Type B pancreatic cell (in vitro differentiated cells): ENCODE measurements around the gene MAGI1. TPM values are rescaled to one million over a fixed set of nuclear protein-coding genes. Genes with fewer than 3 reads are reported as not detected.

ENCODE experiments used
- DNase-seq: peaks from one replicate; pipeline ENCODE4 v3.0.0; 2021; ENCODE audit warnings: mixed read lengths; ENCODE audit not compliant: unreplicated experiment; ENCODE audit errors: extremely low spot score
- H3K27ac Mint-ChIP-seq: 2 replicates; pipeline ENCODE4 v1.8.0; 2021; ENCODE audit warnings: mild to moderate bottlenecking, mixed read lengths
- H3K27me3 Mint-ChIP-seq: 2 replicates; pipeline ENCODE4 v1.8.0; 2021; ENCODE audit warnings: mixed read lengths
- H3K36me3 Mint-ChIP-seq: 2 replicates; pipeline ENCODE4 v1.8.0; 2021; ENCODE audit warnings: mixed read lengths
- H3K4me1 Mint-ChIP-seq: one replicate; pipeline ENCODE4 v1.8.0; 2021; ENCODE audit warnings: mixed read lengths; ENCODE audit not compliant: unreplicated experiment
- H3K4me3 Mint-ChIP-seq: 2 replicates; pipeline ENCODE4 v1.8.0; 2021; ENCODE audit warnings: mild to moderate bottlenecking, mixed read lengths
- H3K9me3 Mint-ChIP-seq: 2 replicates; pipeline ENCODE4 v1.8.0; 2021; ENCODE audit warnings: mixed read lengths
- long read RNA-seq: library from polyadenylated mRNA; unstranded; transcript quantifications from one replicate; pipeline ENCODE4 v2.0.0, GENCODE V29; 2020
- total RNA-seq: library from RNA; stranded (reverse); gene quantifications from 2 replicates; pipeline ENCODE4 v1.2.1, GENCODE V29; 2021; ENCODE audit warnings: low replicate concordance
- TF ChIP-seq, protein P1 (sequence below): fragments of 200-600 bp; sonication (generic); conservative IDR thresholded peaks from 2 replicates; pipeline ENCODE4 v1.5.0; 2021; ENCODE audit warnings: antibody characterized with exemption, mild to moderate bottlenecking

Gene MAGI1
- 46.1 and 53.1 TPM in 2 replicates for total RNA-seq
- long read RNA-seq, partial matches to known transcripts = 2 of 12 reads
- long read RNA-seq, other reads (novel, unspliced or antisense) = 10 of 12 reads

- H3K27ac Mint-ChIP-seq = peak within 1 kb of the TSS; percentile 99
- H3K9me3 Mint-ChIP-seq = no peaks in the 10 kb centered on the region
- peak; percentile 92 for DNase-seq
- peaks cover 7% of the 10 kb centered on the region for H3K27me3 Mint-ChIP-seq
- H3K4me1 Mint-ChIP-seq = peaks cover 25% of the 10 kb centered on the region
- peak within 1 kb of the TSS; percentile 100 for H3K4me3 Mint-ChIP-seq
- H3K36me3 Mint-ChIP-seq = peaks cover 9% of the 10 kb centered on the region
- TF ChIP-seq, protein P1, sequence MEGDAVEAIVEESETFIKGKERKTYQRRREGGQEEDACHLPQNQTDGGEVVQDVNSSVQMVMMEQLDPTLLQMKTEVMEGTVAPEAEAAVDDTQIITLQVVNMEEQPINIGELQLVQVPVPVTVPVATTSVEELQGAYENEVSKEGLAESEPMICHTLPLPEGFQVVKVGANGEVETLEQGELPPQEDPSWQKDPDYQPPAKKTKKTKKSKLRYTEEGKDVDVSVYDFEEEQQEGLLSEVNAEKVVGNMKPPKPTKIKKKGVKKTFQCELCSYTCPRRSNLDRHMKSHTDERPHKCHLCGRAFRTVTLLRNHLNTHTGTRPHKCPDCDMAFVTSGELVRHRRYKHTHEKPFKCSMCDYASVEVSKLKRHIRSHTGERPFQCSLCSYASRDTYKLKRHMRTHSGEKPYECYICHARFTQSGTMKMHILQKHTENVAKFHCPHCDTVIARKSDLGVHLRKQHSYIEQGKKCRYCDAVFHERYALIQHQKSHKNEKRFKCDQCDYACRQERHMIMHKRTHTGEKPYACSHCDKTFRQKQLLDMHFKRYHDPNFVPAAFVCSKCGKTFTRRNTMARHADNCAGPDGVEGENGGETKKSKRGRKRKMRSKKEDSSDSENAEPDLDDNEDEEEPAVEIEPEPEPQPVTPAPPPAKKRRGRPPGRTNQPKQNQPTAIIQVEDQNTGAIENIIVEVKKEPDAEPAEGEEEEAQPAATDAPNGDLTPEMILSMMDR = no peak
These were observed at the start of gene MAGI1 for GRCh38 chr3:66038726-66039589. TSS of gene MAGI1 (minus strand) at chr3:66038918. CDS start at chr3:66038308, 610 bp downstream.

- no peaks in the 10 kb centered on the region for H3K36me3 Mint-ChIP-seq
- H3K4me1 Mint-ChIP-seq = peaks cover 9% of the 10 kb centered on the region
- no peaks in the 10 kb centered on the region for H3K27me3 Mint-ChIP-seq
- peak overlapping the region; percentile 24 for H3K27ac Mint-ChIP-seq
- H3K9me3 Mint-ChIP-seq = no peaks in the 10 kb centered on the region
- peak overlapping the region; percentile 15 for H3K4me3 Mint-ChIP-seq
- TF ChIP-seq, protein P1 = no peak
- no peak for DNase-seq
These were observed 45.1 kb upstream of the MAGI1 start for GRCh38 chr3:66083784-66084213.

GRCh38 chr3:66083096-66083678, 44.5 kb upstream of the MAGI1 start:
- H3K4me1 Mint-ChIP-seq = peaks cover 9% of the 10 kb centered on the region
- DNase-seq = no peak
- H3K9me3 Mint-ChIP-seq = no peaks in the 10 kb centered on the region
- peak overlapping the region; percentile 15 for H3K4me3 Mint-ChIP-seq
- no peaks in the 10 kb centered on the region for H3K36me3 Mint-ChIP-seq
- no peaks in the 10 kb centered on the region for H3K27me3 Mint-ChIP-seq
- H3K27ac Mint-ChIP-seq = peak overlapping the region; percentile 24
- TF ChIP-seq, protein P1 = no peak

GRCh38 chr3:66082679-66083078, 44.0 kb upstream of the MAGI1 start:
- no peak for DNase-seq
- Mint-ChIP-seq H3K27ac (peak overlapping the region; percentile 24), H3K9me3 (no peaks in the 10 kb centered on the region), H3K4me3 (no peak overlapping the region), H3K27me3 (no peaks in the 10 kb centered on the region), H3K4me1 (peaks cover 9% of the 10 kb centered on the region), H3K36me3 (no peaks in the 10 kb centered on the region)
- TF ChIP-seq, protein P1 = no peak

DNA sequence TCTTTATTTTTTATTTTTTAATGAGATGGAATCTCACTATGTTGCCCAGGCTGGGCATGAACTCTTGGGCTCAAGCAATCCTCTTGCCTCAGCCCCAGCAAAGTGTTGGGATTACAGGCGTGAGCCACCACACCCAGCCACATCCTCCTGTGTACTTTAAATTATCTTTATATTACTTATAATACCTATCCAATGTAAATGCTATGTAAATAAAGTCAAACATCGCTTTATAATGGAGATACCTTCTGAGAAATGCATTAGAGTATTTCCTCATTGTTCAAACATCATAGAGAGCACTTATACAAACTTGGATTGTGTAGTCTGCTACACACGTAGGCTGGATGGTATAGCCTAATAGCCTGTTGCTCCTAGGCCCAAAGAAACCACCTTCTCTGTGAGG, 41.4 kb upstream of the MAGI1 start:
- Mint-ChIP-seq H3K4me3 (no peak overlapping the region), H3K4me1 (peaks cover 22% of the 10 kb centered on the region), H3K9me3 (no peaks in the 10 kb centered on the region), H3K27ac (no peak overlapping the region), H3K27me3 (no peaks in the 10 kb centered on the region), H3K36me3 (no peaks in the 10 kb centered on the region)
- TF ChIP-seq, protein P1 = no peak
- DNase-seq = no peak
